NOMO-1 treated with DMSO at 0.1 percent for 48 hours (cell line): ENCODE data around the gene CDH20.
"Not testable (repeated sequence)": the region's sequence is repeated elsewhere in the genome, so short reads cannot be mapped to it uniquely, and the experiment has no call there.

Experiments used
- DNase-seq: peaks from one replicate; lab custom pipeline; 2025; ENCODE audit not compliant: unreplicated experiment; lab: John Stamatoyannopoulos, UW

CDH20 gene

DNA sequence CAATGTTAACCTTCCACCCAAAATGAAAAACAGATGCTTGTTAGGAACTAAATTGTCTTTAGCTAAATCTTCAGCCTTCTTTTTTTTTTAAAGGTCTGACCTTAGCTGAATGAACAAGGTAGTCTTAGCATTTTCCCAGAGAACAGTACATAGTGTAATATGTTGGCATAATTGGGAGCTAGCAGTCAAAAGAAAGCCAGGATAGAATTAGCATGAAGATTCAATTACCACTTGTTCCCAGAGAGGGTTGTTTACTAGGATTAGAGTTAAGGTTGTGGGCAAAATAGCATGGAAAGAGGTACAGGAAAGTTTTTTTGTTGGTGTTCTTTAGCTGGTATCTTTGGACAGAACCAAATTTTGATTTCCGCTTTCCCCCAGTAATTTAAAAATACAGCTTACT, 6.9 kb downstream of the CDH20 start:
- no peak for DNase-seq

DNA sequence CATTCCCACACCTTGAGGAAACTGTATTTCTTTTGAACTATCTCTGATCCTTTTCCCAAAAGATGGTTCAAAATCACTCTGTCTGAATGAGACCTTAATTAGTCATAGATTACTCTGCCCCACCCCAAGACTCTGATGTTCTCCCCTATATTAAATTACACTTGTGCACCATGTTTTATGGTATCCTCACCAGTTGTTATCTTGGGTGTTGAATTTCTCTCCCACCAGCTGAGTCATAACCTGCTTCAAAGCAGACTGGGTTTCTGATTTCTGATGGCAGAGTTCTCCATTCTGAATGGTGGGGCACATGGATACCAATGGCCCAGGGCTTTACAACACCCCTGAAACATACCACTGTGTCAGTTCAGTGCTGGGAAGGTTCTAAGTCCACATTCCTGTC, 15.0 kb downstream of the CDH20 start:
- no peak for DNase-seq

DNA sequence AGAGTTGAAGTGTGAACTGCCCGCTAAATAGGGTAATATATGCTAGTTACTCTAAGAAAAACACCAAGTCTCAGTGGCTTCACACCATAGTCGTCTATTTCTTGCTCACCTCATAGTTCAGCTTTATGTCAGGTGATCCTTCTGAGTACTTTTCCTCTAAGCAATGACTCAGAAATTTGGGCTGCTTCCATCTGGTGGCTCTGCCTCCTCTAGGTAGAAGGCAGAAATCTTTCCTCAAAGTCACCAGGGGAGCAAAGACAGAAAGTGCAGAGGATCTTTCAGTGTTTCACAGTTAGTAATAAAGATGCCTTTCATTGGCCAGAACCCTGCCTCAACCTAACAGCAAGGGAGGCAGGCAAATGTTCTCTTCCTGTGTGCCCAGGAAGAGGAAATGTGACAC, 17.3 kb downstream of the CDH20 start:
- DNase-seq, result no peak

DNA sequence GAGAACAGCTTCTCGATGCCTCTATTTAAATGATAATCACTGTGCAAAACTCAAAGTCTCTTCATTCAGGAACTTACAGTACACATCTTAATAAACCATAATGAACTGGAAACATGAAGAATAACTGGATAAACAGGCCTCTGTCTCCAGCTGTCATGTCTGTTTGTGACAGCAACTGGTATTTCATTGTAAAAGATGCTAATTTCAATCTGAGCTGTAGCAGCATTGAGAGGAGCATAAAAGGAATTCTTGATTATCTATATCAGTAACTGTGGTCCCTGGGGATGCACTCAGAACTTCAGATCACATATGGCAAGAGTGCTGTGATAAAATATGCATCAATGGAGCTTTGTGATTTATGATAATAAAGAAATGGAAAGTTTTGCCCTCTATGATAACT, 18.8 kb downstream of the CDH20 start:
- no peak for DNase-seq

DNA sequence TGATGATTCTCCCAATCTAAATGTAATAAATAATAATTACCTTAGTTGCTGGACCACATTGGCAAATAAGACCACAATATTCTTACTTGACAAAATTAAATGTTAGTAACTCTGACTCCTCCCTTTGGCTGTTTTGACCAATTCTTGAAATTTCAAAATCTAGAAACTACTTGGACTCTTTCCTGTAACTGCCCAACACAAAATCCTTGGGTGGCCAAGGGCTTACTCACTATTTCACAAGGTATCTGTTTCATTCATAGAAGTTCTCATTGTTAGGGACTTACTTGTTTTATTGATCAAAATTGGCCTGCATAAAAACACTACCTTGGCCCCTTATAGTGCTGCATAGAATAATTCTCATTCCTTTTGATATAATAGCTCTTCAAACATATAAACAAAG, 19.4 kb downstream of the CDH20 start:
- no peak for DNase-seq

DNA sequence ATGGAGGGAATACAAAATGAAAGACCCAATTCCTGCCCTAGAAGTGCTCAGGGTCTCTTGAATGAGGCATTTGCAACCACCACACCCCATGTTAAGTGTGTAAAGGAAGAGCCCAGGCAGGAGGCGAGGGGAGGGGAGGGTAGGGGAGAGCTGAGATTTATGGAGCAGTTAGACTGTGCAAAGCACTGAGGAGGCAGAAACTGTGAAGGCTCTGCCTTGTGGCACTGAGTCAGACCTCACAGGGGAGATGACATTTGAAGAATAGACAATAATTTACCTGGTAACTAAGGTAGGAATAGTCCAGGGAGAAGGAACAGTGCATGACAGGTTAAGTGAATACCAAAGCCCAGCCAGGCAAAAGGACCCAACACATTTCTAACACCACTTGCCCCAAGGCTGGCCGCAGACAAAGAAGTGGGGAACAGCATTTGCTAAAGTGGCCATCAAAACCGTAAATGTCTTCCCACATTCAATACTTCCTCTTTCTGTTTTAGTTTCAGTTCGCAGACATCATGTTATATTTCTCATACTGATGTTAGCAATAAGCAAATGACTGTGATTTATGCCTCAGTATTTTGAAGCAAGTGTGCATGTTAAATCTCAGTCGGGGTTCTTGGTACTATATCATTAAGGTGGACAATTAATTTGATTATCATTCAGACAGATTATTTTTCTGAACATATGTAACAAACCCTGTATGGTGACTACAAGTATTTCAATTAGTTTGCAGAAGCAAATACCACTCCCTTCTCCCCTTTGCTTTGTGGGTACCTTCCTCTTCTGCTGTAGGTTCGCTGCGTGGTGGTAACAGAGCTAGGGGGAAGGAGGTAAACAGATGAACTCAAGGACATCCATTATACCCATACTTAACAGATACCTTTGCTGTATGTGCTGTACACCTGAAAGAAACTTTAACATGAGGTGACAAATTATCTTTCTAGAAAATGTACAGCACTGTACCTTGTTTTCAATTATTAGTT, 27.5 kb downstream of the CDH20 start:
- peak; percentile 59 for DNase-seq

DNA sequence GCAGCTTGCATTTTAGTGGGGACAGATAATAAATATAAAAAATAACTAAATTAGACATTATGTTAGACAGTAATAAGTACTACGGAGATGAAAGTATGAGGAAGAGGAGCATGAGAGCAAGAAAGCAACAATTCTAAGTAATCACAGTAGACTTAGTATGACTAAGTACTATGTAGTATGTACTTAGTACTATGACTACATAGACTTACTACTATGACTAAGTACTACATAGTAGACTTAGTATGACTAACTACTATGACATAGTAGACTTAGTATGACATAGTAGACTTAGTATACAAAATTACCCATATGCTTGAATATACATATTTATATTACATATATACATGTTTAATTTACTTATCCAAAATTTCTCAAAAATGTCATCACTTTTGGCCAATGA, 29.3 kb downstream of the CDH20 start:
- no peak for DNase-seq

DNA sequence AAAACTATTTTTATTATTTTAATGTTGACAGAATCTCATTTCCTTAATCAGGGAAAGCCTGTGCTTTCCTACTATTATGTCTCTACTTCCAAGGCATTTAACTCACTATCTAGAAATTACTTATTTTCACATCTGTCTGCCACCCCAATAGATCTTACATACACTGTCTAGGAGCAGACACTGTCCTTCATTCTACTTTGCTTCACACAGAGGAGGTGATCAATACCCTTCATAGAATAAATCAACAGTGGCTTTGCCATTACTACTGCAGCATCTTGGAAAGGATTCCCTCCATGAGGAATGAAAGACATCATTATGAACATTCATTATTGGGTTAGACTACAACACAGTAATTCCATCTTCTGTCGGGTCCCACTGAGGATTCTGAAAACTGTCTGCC, 31.7 kb downstream of the CDH20 start:
- DNase-seq, result no peak

DNA sequence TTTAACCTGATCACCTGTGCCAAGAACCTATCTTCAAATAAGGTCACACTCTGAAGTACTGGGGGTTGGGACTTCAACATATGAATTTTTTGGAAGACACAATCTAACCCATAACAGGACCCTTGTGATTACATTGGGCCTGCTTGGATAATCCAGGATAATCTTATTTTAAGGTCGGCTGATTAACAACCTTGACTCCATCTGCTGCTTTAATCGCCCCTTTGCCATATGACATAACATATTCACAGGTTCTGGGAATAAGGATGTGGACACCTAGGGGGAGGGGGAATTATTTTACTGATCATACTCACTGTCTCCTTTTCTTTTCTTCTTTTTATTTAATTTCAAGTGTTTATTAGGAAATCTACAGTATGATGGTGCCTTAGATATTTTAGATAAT, 34.8 kb downstream of the CDH20 start:
- no peak for DNase-seq

DNA sequence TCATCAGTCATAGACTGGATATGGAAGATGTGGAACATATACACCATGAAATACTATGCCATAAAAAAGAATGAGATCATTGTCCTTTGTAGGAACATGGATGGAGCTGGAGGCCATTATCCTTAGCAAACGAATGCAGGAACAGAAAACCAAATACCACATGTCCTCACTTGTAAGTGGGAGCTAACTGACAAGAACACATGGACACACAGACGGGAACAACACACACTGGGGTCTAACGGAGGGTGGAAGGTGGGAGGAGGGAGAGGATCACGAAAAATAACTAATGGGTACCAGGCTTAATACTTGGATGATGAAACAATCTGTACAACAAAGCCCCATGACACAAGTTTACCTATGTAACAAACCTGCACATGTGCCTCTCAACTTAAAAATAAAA, 36.4 kb downstream of the CDH20 start:
- not testable (repeated sequence) for DNase-seq

DNA sequence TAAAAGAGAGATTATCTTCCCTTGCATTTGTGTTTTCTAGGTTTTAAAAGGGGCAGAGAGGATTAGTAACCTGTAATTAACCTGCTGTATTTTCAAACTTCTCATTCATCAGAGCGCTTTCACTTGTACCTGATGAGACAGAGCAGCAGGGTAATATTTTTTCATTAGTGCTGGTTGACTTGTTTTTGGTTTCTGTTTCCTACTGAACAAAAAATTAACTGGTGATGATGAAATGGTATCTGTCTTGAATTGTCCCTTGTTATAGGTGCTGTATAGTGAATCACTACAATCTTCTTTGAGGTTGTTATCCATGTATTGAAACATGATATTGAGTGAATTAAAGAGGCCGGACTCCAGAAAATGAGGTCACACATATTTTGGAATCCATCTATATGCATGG, 37.9 kb downstream of the CDH20 start:
- DNase-seq, result no peak

DNA sequence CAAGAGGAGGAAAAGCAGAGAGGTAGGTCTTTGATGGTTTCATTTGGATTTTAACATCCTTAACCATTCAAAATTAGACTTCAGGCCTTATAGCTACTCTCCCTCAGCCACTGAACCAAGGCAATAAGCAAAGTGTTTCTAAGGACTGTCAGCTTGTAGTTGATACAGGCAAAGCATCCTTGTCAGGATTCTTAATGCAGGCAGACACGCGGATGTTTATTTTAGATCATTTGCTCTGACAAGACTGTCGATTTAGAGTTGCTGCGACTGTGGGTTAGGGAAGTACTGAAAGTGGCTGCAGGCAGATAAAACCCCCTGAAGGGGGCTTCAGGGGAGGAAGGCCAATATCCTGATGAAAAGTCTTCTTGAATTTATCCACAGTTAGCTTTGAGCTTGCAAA, 46.6 kb downstream of the CDH20 start:
- no peak for DNase-seq

DNA sequence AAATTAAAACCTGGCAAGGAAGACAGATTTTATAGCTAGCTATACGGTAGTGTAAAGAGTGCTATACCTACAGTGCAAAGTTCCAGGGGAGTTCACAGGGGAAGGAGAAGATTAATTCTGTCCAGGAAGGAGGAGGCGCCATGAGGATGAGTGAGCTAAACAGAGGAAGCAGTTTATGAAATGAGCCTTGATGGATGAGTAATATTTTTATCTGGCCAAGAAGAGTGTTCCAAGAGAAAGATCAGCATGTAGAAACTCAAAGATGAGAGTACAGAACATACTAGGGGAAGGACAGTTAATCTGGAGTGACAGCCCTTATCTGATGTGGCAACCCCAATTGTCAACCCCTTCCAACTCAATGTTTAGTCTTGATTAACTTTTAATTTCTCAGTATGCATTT, 54.8 kb downstream of the CDH20 start:
- no peak for DNase-seq

DNA sequence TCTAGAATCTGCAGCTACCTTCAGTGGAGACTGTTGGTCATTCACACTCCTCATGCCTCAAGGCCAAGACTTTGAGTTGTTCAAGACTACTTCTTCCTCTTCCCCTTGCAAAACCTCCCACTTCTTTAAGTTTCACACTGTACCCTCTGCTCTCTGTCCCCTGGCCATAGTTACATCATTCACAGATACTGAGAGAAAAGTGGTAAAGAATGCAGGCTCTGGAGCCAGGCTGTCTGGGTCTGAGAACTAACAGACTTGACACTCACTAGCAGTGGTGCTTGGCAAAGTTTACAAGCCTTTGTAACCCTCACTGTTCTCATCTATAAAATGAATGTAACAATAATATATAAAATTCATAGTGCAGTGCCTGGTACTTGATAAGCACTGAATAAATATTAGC, 61.8 kb downstream of the CDH20 start:
- no peak for DNase-seq

DNA sequence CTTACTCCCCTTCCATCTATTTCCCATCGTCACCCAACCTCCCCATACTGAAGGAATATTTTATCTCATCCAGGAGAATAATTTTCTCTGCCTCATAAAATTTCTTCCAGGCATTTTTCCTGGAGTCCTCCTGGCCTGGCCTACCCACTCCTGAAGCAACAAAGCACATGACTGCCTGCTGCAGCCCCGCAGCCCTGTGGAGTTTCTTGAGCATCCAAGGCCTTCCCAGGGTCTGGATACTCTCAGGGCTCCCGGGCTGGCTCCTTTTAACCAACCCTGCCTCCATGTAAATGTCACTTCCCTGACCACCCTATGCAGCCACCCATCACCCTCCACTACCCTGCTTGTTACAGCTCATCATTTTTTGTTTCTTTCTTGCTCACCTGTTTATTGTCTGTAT, 64.0 kb downstream of the CDH20 start:
- DNase-seq, result no peak

DNA sequence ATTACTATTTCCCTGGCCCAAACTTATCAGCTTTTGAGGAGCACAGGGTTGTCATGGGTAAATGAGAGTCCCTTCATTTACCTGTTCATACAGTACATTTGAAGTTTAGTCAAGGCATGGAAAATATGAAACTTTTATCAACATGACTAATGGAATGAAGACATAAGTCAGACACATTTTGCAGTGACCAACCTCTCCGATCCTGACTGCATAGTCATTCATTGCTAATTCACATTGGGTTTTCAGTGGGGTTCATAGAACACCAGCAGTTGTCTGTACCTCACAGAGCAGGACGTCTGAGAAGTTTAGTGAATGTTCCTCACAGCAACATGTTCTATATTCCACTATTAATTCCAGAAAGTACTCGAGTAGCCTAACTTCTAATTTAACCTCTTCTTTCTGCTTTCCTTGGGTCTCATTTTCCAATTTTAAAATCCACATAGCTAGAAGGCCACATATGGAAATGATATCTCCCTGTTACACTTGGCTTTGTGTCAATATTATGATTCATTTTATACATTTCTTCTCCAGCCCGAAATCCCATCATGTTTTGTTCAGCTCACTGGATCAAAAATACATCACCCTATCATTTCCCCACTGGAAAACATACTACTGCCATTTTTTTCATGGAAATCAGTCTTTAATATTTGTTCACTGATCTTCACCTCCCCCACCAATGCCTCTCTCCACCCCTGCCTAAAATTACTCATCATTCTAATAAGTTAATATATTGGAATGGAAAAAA, 65.9 kb downstream of the CDH20 start:
- DNase-seq, result no peak

DNA sequence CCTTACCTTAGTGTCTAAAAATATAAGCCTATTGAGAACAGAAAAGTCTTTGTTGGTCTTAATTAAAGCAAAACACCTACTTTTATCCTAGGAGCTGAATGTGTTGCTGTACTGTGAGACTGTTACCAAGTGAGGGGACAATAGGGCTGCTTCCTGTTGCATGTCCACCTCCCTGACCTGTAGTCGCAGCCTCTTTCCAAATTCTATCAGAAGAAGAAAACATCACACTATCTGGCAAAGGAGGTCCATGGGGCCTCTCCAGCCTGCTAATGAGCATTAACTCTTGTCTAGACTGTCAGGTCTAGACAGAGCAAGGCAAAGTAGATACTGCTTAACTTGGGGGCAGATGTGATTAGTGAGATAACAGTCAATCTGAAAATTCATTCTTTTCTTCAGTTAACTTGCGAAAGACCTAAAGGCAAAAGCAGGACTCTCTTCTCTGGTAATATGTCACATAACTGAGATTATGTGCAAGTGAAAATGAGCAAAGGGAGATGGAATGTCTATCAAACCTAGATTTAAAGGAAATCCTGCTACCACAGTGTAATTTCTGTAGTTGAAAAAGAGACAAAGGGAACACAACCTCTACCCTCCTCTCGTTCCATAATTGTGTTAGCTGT, 66.9 kb downstream of the CDH20 start:
- no peak for DNase-seq

DNA sequence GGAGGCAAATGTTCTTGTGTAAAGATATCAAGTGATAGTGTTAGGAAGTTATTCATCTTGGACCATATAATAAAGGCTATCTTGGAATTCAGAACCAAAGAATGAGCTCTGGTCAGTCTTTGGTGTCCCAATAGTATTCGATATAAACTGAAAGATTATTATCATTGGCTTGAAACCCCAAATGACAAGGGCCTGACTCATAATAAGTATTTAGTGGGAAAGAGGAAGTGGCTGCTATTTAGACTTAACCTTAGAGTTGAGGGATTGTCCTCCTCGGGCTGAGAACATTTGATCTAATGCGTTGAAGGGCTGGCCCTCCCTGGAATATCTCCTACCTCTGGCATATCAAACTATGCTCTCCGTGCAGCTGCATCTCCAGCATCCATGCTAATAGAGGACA, 67.5 kb downstream of the CDH20 start:
- DNase-seq, result peak; percentile 24

DNA sequence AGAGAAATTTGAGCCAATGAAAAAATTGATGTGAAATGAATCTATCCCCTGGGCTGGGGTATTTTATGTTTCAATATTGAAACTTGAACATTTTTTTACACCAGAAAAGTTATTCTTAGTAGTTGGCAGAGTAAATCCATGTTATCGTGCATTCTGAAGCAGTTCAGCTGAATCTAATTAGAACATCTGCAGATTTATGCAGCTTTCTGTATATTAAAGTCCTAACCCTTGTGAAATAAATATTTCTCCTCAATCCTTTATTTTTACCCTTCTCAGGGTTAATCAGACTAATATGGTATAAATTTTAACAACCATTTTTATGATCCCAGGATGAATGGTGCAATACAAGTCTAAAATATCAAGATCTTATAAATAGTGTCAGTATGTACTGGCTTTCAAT, 69.5 kb downstream of the CDH20 start:
- no peak for DNase-seq

DNA sequence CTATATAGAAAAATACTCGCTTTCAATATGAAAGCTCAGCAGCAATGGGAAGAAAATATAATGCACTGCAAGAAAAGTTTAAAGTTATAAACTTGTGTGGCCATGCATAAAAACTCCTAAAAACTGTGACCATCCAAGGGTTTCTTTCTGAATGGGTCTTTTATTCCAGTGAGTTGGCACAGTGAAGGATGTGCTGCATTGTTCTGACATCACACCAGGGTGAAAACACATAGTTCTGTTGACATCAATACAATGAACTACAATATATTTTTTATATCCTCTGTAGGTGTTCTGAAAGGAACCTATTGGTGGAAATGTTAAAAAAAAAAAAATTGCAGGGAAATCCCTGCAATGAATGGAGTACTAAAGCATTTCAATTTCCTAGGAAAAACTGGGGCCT, 80.2 kb downstream of the CDH20 start:
- no peak for DNase-seq

DNA sequence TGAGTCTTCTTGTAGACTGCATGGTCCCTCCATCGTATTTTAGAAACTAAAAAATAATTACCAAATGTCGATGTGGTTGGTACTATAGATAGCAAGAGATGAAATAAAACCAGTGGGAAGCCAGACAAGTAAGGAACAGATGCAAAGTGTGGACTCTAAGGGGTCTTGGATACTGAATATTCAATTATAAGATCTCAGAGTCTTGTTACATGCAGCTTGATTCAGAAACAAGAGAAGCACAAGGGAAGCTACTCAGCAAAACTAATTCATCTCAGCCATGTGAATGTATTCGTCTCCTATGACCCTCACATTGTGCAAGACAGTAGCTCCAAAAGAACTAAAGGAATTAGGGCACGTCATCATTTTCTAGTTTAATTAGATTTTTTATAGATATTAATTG, 80.9 kb downstream of the CDH20 start:
- no peak for DNase-seq

DNA sequence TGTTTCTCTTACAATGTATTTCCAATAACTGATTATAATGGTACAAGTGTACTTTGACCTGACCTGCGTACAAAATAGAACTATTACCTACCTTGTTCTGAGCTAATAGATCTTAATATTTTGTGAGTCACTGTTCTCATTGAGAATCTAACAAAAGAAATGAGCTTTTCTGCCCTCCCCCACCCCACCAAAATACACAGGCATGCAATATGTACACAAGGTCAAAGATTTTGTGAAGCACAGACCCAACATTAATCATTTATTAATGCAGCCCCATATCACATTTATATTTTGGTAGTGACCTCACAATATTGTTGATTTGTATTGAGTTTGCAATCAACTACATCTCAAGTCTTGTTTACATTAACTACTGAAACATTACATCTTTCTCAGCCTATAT, 86.5 kb downstream of the CDH20 start:
- DNase-seq, result no peak
